ENCODE measurements around the gene CBFA2T3.

CBFA2T3 gene

GRCh38 chr16:88911946-88912310, 65.1 kb downstream of the CBFA2T3 start:
- Histone ChIP-seq H3K27ac (no peak overlapping the region), H3K4me3 (no peak overlapping the region)
- no peak for TF ChIP-seq CTCF (IDR thresholded peaks at IDR 0.05)
- no peak for DNase-seq (ENCODE audit: low spot score)

GRCh38 chr16:88911136-88911945, 65.7 kb downstream of the CBFA2T3 start:
- no peak overlapping the region for H3K4me3 ChIP-seq
- H3K27ac ChIP-seq, result no peak overlapping the region
- no peak for TF ChIP-seq CTCF (IDR thresholded peaks at IDR 0.05)
- no peak for DNase-seq (ENCODE audit: low spot score)

DNA sequence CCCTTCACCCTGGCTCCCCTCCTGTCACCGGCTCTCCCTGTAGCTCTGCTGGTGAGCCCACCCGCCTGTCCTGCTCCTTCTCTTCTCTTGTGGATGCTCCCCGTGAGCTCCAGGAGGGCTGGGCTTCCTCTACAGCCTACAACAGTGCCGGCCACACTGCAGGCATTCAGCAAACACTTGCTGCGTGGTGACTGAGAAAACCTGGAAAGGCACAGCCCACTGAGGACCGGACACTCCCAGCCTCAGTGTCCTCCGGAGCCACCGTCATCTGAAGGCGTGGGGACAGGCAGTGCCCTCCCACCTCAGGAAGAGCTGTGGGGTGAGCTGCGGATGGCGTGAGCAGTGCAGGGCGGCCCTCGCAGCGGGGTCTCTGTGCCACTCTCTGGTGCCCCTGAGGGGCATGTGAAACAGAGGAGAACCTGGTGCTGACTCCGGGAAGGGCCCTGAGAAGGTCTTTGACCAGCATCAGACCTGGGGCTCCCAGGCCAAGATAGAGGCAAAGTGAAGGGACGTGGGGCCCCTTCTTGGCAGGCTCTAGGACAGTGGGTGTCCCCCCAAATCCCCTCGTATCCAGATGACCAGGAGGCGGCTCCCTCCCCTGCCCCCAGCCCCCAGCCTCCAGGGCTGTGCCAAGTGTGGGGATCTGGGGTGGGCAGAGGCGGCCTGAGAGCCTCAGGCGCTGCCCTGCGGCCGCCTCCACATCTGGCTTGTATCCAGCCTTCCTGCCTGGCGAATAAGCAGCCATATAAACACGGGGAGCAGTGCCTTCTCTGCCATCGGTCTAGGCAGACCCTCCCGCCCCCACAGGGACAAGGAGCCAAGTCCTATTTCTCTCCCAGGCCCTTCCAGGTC, 66.5 kb downstream of the CBFA2T3 start:
- H3K4me3 ChIP-seq, result no peak overlapping the region
- no peak for DNase-seq (ENCODE audit: low spot score)
- no peak for TF ChIP-seq CTCF (IDR thresholded peaks at IDR 0.05)
- H3K27ac ChIP-seq, result no peak overlapping the region

DNA sequence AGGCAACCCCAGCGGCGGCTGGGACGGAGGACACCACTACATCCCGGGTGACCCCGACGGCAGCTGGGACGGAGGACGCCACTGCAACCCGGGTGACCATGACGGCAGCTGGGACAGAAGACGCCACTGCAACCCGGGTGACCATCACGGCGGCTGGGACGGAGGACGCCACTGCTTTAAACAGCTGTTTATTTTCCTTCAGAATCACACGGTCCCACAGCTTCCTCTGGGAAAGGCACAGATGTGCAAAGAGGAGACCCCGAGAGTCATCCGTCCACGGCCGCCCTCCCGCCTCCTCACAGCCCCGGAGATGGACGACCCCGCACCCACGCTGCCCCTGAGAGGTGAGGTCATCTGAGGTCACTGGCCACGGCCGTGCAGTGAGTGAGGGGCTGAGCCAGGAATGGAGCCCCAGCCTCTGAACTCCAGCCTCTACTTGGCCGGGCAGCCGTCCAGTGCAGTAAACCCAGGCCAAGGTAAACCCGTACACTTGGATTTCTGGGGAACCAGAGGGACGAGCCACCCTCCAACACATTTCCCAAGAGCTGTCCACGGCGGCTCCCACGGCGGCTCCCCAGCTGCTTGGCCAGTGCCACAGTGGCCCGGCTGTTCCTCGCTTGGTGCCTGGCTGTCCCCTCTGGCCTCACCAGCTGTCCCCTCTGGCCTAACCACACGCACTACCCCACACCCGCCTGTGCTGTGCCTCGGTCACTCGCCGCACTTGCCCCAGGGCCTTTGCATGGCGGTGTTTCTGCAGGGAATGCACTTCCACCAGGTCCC, 67.4 kb downstream of the CBFA2T3 start:
- TF ChIP-seq CTCF (IDR thresholded peaks at IDR 0.05), result no peak
- no peak for DNase-seq (ENCODE audit: low spot score)
- Histone ChIP-seq H3K27ac (no peak overlapping the region), H3K4me3 (no peak overlapping the region)

GRCh38 chr16:88908307-88908706, 68.7 kb downstream of the CBFA2T3 start:
- DNase-seq (ENCODE audit: low spot score), result no peak
- H3K4me3 ChIP-seq, result no peak overlapping the region
- H3K27ac ChIP-seq, result no peak overlapping the region
- TF ChIP-seq CTCF (IDR thresholded peaks at IDR 0.05), result no peak

GRCh38 chr16:88907768-88908167, 69.2 kb downstream of the CBFA2T3 start:
- H3K27ac ChIP-seq, result no peak overlapping the region
- TF ChIP-seq CTCF (IDR thresholded peaks at IDR 0.05), result no peak
- H3K4me3 ChIP-seq, result no peak overlapping the region
- no peak for DNase-seq (ENCODE audit: low spot score)
